Uterus (tissue), 4 donors: Measurements from ENCODE around the gene ZNF341. TPM values are rescaled to one million over a fixed set of nuclear protein-coding genes. Genes with fewer than 3 reads are reported as not detected.
A peak's percentile ranks its signal among the peaks of the same experiment; 100 is the strongest.

Experiments
- DNase-seq, 2 donors: peaks; one replicate each; pipeline ENCODE4 v3.0.0-alpha.2; 2019 to 2020
- H3K27ac ChIP-seq, 2 donors: fragments of 200-600 bp; sonication (generic); 1 replicate in 1 of 2; 2 replicates in 1 of 2; pipeline ENCODE4 v1.5.1; 2016 to 2018
- H3K27me3 ChIP-seq, 2 donors: fragments of 200-600 bp; sonication (generic); one replicate each; pipeline ENCODE4 v1.5.1; 2018 to 2019; ENCODE audit warnings: control low read depth in 1 of 2
- H3K36me3 ChIP-seq, 2 donors: fragments of 200-600 bp; sonication (generic); one replicate each; pipeline ENCODE4 v1.5.1; 2019; ENCODE audit warnings: control low read depth in 1 of 2
- H3K4me1 ChIP-seq, 2 donors: fragments of 200-600 bp; sonication (generic); one replicate each; pipeline ENCODE4 v1.5.1; 2018 to 2019; ENCODE audit warnings: control low read depth in 1 of 2
- H3K4me3 ChIP-seq, 2 donors: fragments of 200-600 bp; sonication (generic); 1 replicate in 1 of 2; 2 replicates in 1 of 2; pipeline ENCODE4 v1.5.1; 2018 to 2019; ENCODE audit warnings: mild to moderate bottlenecking in 1 of 2
- H3K9me3 ChIP-seq, 2 donors: fragments of 200-600 bp; sonication (generic); one replicate each; pipeline ENCODE4 v1.5.1; 2019; ENCODE audit warnings: control low read depth in 1 of 2
- CTCF ChIP-seq, 4 experiments: fragments of 200-600 bp in 2 of 4; fragments of 450-650 bp in 2 of 4; sonication (generic) in 2 of 4; IDR thresholded peaks; one replicate each; pipeline ENCODE4 v1.5.1; 2016 to 2019; ENCODE audit warnings: antibody characterized with exemption in 4 of 4, mild to moderate bottlenecking in 2 of 4, moderate library complexity in 1 of 4
- POLR2A ChIP-seq, 2 donors: fragments of 450-650 bp; IDR thresholded peaks; one replicate each; pipeline ENCODE4 v1.6.1; 2016; ENCODE audit warnings: antibody characterized with exemption in 2 of 2, mild to moderate bottlenecking in 1 of 2, moderate library complexity in 1 of 2
- intact Hi-C: fragments of 100-400 bp; cut with DNase I; formaldehyde crosslinking; loops from one replicate; pipeline ENCODE4 v1.15.1; 2023; ENCODE audit warnings: low total_unique reads
- total RNA-seq, 4 donors: library from RNA; depleted of rRNA in 3 of 4; stranded (reverse); fragments of >200 nt in 3 of 4; gene quantifications; one replicate each; pipeline versions ENCODE4 v1.1.0 to v1.2.4, GENCODE V29; 2014 to 2023
- donor health status: DM: yes; HTN: yes; CAD: no.

ZNF341 gene
- total RNA-seq, 4 donors from 2014 or later = 1.2 to 3.3 (median 2.7) TPM

- H3K27me3 ChIP-seq = no peaks in the 10 kb centered on the region
- H3K36me3 ChIP-seq = no peaks in the 10 kb centered on the region
- H3K4me3 ChIP-seq = no peak overlapping the region
- no peak for DNase-seq
- no peak overlapping the region for H3K27ac ChIP-seq
- intact Hi-C loops = no loop called here
- no peaks in the 10 kb centered on the region for H3K9me3 ChIP-seq
- no peak for TF ChIP-seq POLR2A (IDR thresholded peaks at IDR 0.05)
- TF ChIP-seq CTCF (IDR thresholded peaks at IDR 0.05) = no peak
- no peaks in the 10 kb centered on the region for H3K4me1 ChIP-seq
These were observed 51.5 kb downstream of the ZNF341 start for GRCh38 chr20:33783256-33783655.

GRCh38 chr20:33783818-33784217 is 52.0 kb downstream of the ZNF341 start:
- Histone ChIP-seq H3K36me3 (no peaks in the 10 kb centered on the region), H3K4me3 (no peak overlapping the region), H3K27me3 (no peaks in the 10 kb centered on the region), H3K9me3 (no peaks in the 10 kb centered on the region), H3K27ac (no peak overlapping the region), H3K4me1 (no peaks in the 10 kb centered on the region)
- intact Hi-C loops = no loop called here
- DNase-seq = no peak
- TF ChIP-seq POLR2A (IDR thresholded peaks at IDR 0.05) = no peak
- TF ChIP-seq CTCF (IDR thresholded peaks at IDR 0.05) = no peak

GRCh38 chr20:33784225-33784624 is 52.4 kb downstream of the ZNF341 start:
- Histone ChIP-seq H3K9me3 (no peaks in the 10 kb centered on the region), H3K4me3 (no peak overlapping the region), H3K4me1 (peaks cover 0 to under 1% of the 10 kb centered on the region in 2 donors), H3K36me3 (no peaks in the 10 kb centered on the region), H3K27ac (no peak overlapping the region), H3K27me3 (no peaks in the 10 kb centered on the region)
- no peak for TF ChIP-seq CTCF (IDR thresholded peaks at IDR 0.05)
- no peak for TF ChIP-seq POLR2A (IDR thresholded peaks at IDR 0.05)
- intact Hi-C loops = no loop called here
- DNase-seq = no peak

GRCh38 chr20:33785503-33785902 is 53.7 kb downstream of the ZNF341 start:
- no peaks in the 10 kb centered on the region for H3K9me3 ChIP-seq
- no peaks in the 10 kb centered on the region for H3K36me3 ChIP-seq
- H3K27me3 ChIP-seq = no peaks in the 10 kb centered on the region
- DNase-seq = no peak
- H3K4me1 ChIP-seq = peaks cover 0 to 3% of the 10 kb centered on the region in 2 donors
- H3K4me3 ChIP-seq = no peak overlapping the region
- H3K27ac ChIP-seq = no peak overlapping the region
- TF ChIP-seq CTCF (IDR thresholded peaks at IDR 0.05) (no peak), POLR2A (IDR thresholded peaks at IDR 0.05) (no peak)
- intact Hi-C loops = no loop called here

- Histone ChIP-seq H3K9me3 (no peaks in the 10 kb centered on the region), H3K4me1 (peaks cover 0 to 3% of the 10 kb centered on the region in 2 donors), H3K27me3 (no peaks in the 10 kb centered on the region), H3K4me3 (no peak overlapping the region), H3K36me3 (no peaks in the 10 kb centered on the region), H3K27ac (peak overlapping the region in 1 of 2 donors; percentile 71)
- TF ChIP-seq CTCF (IDR thresholded peaks at IDR 0.05) = no peak
- no peak for TF ChIP-seq POLR2A (IDR thresholded peaks at IDR 0.05)
- intact Hi-C loops = no loop called here
- DNase-seq = no peak
These were observed 55.6 kb downstream of the ZNF341 start for GRCh38 chr20:33787253-33787891.
